Naive thymus-derived CD4-positive, alpha-beta T cell (primary cell): ENCODE measurements around the gene ADCYAP1R1. TPM values are rescaled to one million over a fixed set of nuclear protein-coding genes. Genes with fewer than 3 reads are reported as not detected.

Source experiments
- ATAC-seq: fragments of 150-1000 bp; cut with Tn5 transposase; 2 replicates; pipeline ENCODE4 v1.10.0; 2021; ENCODE audit warnings: mild to moderate bottlenecking, moderate library complexity
- CTCF ChIA-PET: fragments of 350-600 bp; sonication (Branson Sonifier 250); formaldehyde crosslinking; loops from one replicate; lab custom pipeline; 2021; ENCODE audit warnings: antibody characterized with exemption; lab: Charles Lee
- POLR2A ChIA-PET: fragments of 350-600 bp; sonication (Branson Sonifier 250); formaldehyde crosslinking; loops from one replicate; lab custom pipeline; 2021; ENCODE audit warnings: antibody characterized with exemption, inconsistent platforms; lab: Charles Lee
- DNase-seq, 9 donors: peaks; one replicate each; pipeline versions ENCODE4 v3.0.0 to v3.0.0-alpha.2; 2020 to 2022; ENCODE audit warnings: mixed read lengths in 1 of 9
- H3K27ac ChIP-seq: one replicate; pipeline ENCODE4 v1.7.0; 2013; ENCODE audit warnings: mild to moderate bottlenecking, low read depth, low read length, moderate library complexity
- H3K27me3 ChIP-seq, 2 donors: one replicate each; pipeline ENCODE4 v1.7.0; 2013; ENCODE audit warnings: low read length in 2 of 2, mild to moderate bottlenecking in 2 of 2, moderate library complexity in 2 of 2; ENCODE audit not compliant: control insufficient read depth in 2 of 2, insufficient read depth in 2 of 2
- H3K36me3 ChIP-seq, 3 experiments: 1 replicate in 2 of 3; 2 replicates in 1 of 3; pipeline ENCODE4 v1.7.0; 2013; ENCODE audit warnings: low read length in 3 of 3, mild to moderate bottlenecking in 3 of 3, moderate library complexity in 1 of 3; ENCODE audit not compliant: insufficient read depth in 3 of 3, control insufficient read depth in 2 of 3
- H3K4me1 ChIP-seq, 2 donors: one replicate each; pipeline ENCODE4 v1.7.0; 2013; ENCODE audit warnings: low read length in 2 of 2, mild to moderate bottlenecking in 2 of 2, moderate library complexity in 1 of 2; ENCODE audit not compliant: control insufficient read depth in 2 of 2, insufficient read depth in 2 of 2
- H3K4me3 ChIP-seq: 2 replicates; pipeline ENCODE4 v1.7.0; 2013; ENCODE audit warnings: mild to moderate bottlenecking, low read length
- H3K9me3 ChIP-seq, 3 experiments: 1 replicate in 2 of 3; 2 replicates in 1 of 3; pipeline ENCODE4 v1.7.0; 2013; ENCODE audit warnings: low read length in 3 of 3; ENCODE audit not compliant: control insufficient read depth in 2 of 3
- H3K27ac Mint-ChIP-seq, 9 donors: one replicate each; pipeline ENCODE4 v1.8.0; 2020 to 2022; ENCODE audit warnings: mixed read lengths in 9 of 9, mild to moderate bottlenecking in 8 of 9, moderate library complexity in 5 of 9, inconsistent platforms in 2 of 9
- H3K27me3 Mint-ChIP-seq, 5 donors: one replicate each; pipeline ENCODE4 v1.8.0; 2021 to 2022; ENCODE audit warnings: mixed read lengths in 5 of 5, mild to moderate bottlenecking in 1 of 5
- H3K36me3 Mint-ChIP-seq, 5 donors: one replicate each; pipeline ENCODE4 v1.8.0; 2020 to 2022; ENCODE audit warnings: mixed read lengths in 5 of 5, mild to moderate bottlenecking in 3 of 5, inconsistent platforms in 1 of 5
- H3K4me1 Mint-ChIP-seq, 7 donors: one replicate each; pipeline ENCODE4 v1.8.0; 2020 to 2022; ENCODE audit warnings: mixed read lengths in 7 of 7, mild to moderate bottlenecking in 3 of 7, inconsistent platforms in 1 of 7
- H3K4me3 Mint-ChIP-seq, 10 donors: one replicate each; pipeline ENCODE4 v1.8.0; 2020 to 2022; ENCODE audit warnings: mild to moderate bottlenecking in 10 of 10, mixed read lengths in 10 of 10, moderate library complexity in 6 of 10, inconsistent platforms in 2 of 10
- H3K9me3 Mint-ChIP-seq, 11 donors: one replicate each; pipeline ENCODE4 v1.8.0; 2020 to 2022; ENCODE audit warnings: mixed read lengths in 11 of 11, mild to moderate bottlenecking in 4 of 11, inconsistent platforms in 1 of 11, moderate library complexity in 1 of 11
- intact Hi-C, 2 donors: fragments of 100-400 bp; cut with micrococcal nuclease; formaldehyde crosslinking; loops; one replicate each; pipeline ENCODE4 v1.15.1; 2023
- polyA plus RNA-seq, 2 donors: library from polyadenylated mRNA; unstranded; fragments of 300-500 nt; fragmentation: Illumina TruSeq; gene quantifications; one replicate each; pipeline ENCODE4 v1.2.3, GENCODE V29; 2021
- total RNA-seq, 6 experiments: library from RNA in 5 of 6; stranded (reverse) in 5 of 6; gene quantifications; 1 replicate in 5 of 6; 2 replicates in 1 of 6; pipeline ENCODE4 v1.2.3 and lab custom pipeline; 2021 to 2026

ADCYAP1R1 gene
- total RNA-seq, result not detected
- not detected for polyA plus RNA-seq
- total RNA-seq (lab: John Stamatoyannopoulos, UW), result not detected

- H3K27me3 Mint-ChIP-seq, result peaks cover 33 to 53% (median 47%) of the 10 kb centered on the region in 5 donors
- Histone ChIP-seq H3K9me3 (no peaks in the 10 kb centered on the region), H3K36me3 (no peaks in the 10 kb centered on the region), H3K27me3 (no peaks in the 10 kb centered on the region), H3K4me3 (no peak within 1 kb of the TSS), H3K27ac (no peak within 1 kb of the TSS), H3K4me1 (no peaks in the 10 kb centered on the region)
- peaks cover 0 to 5% (median 0%) of the 10 kb centered on the region in 5 donors for H3K36me3 Mint-ChIP-seq
- H3K9me3 Mint-ChIP-seq, result no peaks in the 10 kb centered on the region
- no peak within 1 kb of the TSS for H3K27ac Mint-ChIP-seq
- peaks cover 0 to 9% (median 5%) of the 10 kb centered on the region in 7 donors for H3K4me1 Mint-ChIP-seq
- CTCF ChIA-PET, result no interaction called here
- intact Hi-C loops, result no loop called here
- no peak for ATAC-seq
- POLR2A ChIA-PET, result no interaction called here
- DNase-seq, result no peak
- H3K4me3 Mint-ChIP-seq, result peak within 1 kb of the TSS in 4 of 10 donors; percentile 15 to 64 (median 45)
Measured at GRCh38 chr7:31051598-31052486, at the start of gene ADCYAP1R1. TSS of gene ADCYAP1R1 (plus strand) at chr7:31052308. CDS start at chr7:31063265, 10,957 bp downstream.

GRCh38 chr7:31003097-31003496, 49.0 kb upstream of the ADCYAP1R1 start:
- no peaks in the 10 kb centered on the region for H3K36me3 Mint-ChIP-seq
- Histone ChIP-seq H3K27ac (no peak overlapping the region), H3K4me1 (no peaks in the 10 kb centered on the region), H3K27me3 (no peaks in the 10 kb centered on the region), H3K4me3 (no peak overlapping the region), H3K36me3 (no peaks in the 10 kb centered on the region), H3K9me3 (no peaks in the 10 kb centered on the region)
- H3K9me3 Mint-ChIP-seq, result peaks cover 0 to 3% (median 0%) of the 10 kb centered on the region in 11 donors
- no peak overlapping the region for H3K4me3 Mint-ChIP-seq
- intact Hi-C loops, result no loop called here
- DNase-seq (no peak), ATAC-seq (no peak)
- ChIA-PET CTCF (no interaction called here), POLR2A (no interaction called here)
- H3K4me1 Mint-ChIP-seq, result no peaks in the 10 kb centered on the region
- peaks cover 0 to 12% (median 0%) of the 10 kb centered on the region in 5 donors for H3K27me3 Mint-ChIP-seq
- H3K27ac Mint-ChIP-seq, result no peak overlapping the region

GRCh38 chr7:31003721-31004120, 48.4 kb upstream of the ADCYAP1R1 start:
- CTCF ChIA-PET, result no interaction called here
- no peak overlapping the region for H3K4me3 Mint-ChIP-seq
- H3K4me1 Mint-ChIP-seq, result no peaks in the 10 kb centered on the region
- intact Hi-C loops, result no loop called here
- peaks cover 0 to 18% (median 0%) of the 10 kb centered on the region in 5 donors for H3K27me3 Mint-ChIP-seq
- no peak for ATAC-seq
- no peak overlapping the region for H3K27ac ChIP-seq
- no peaks in the 10 kb centered on the region for H3K9me3 ChIP-seq
- no peak for DNase-seq
- no peaks in the 10 kb centered on the region for H3K4me1 ChIP-seq
- no peak overlapping the region for H3K4me3 ChIP-seq
- H3K36me3 Mint-ChIP-seq, result no peaks in the 10 kb centered on the region
- no peaks in the 10 kb centered on the region for H3K27me3 ChIP-seq
- H3K36me3 ChIP-seq, result no peaks in the 10 kb centered on the region
- no peak overlapping the region for H3K27ac Mint-ChIP-seq
- peaks cover 0 to 3% (median 0%) of the 10 kb centered on the region in 11 donors for H3K9me3 Mint-ChIP-seq
- POLR2A ChIA-PET, result no interaction called here

GRCh38 chr7:31004393-31004792, 47.7 kb upstream of the ADCYAP1R1 start:
- Histone ChIP-seq H3K4me1 (no peaks in the 10 kb centered on the region), H3K27me3 (no peaks in the 10 kb centered on the region), H3K4me3 (no peak overlapping the region), H3K27ac (no peak overlapping the region), H3K9me3 (no peaks in the 10 kb centered on the region), H3K36me3 (no peaks in the 10 kb centered on the region)
- DNase-seq, result no peak
- Mint-ChIP-seq H3K36me3 (no peaks in the 10 kb centered on the region), H3K4me1 (no peaks in the 10 kb centered on the region), H3K27ac (no peak overlapping the region), H3K9me3 (peaks cover 0 to 3% (median 0%) of the 10 kb centered on the region in 11 donors), H3K4me3 (no peak overlapping the region), H3K27me3 (peaks cover 0 to 22% (median 6%) of the 10 kb centered on the region in 5 donors)
- POLR2A ChIA-PET, result no interaction called here
- CTCF ChIA-PET, result no interaction called here
- intact Hi-C loops, result no loop called here
- ATAC-seq, result no peak

GRCh38 chr7:31006857-31007256, 45.3 kb upstream of the ADCYAP1R1 start:
- ChIA-PET POLR2A (no interaction called here), CTCF (no interaction called here)
- H3K36me3 ChIP-seq, result no peaks in the 10 kb centered on the region
- Mint-ChIP-seq H3K4me3 (no peak overlapping the region), H3K9me3 (peaks cover 0 to 5% (median 0%) of the 10 kb centered on the region in 11 donors), H3K36me3 (no peaks in the 10 kb centered on the region), H3K27ac (no peak overlapping the region), H3K27me3 (peaks cover 5 to 24% (median 15%) of the 10 kb centered on the region in 5 donors), H3K4me1 (no peaks in the 10 kb centered on the region)
- intact Hi-C loops, result no loop called here
- H3K4me3 ChIP-seq, result no peak overlapping the region
- H3K27me3 ChIP-seq, result no peaks in the 10 kb centered on the region
- no peak overlapping the region for H3K27ac ChIP-seq
- no peaks in the 10 kb centered on the region for H3K4me1 ChIP-seq
- no peak for DNase-seq
- ATAC-seq, result no peak
- H3K9me3 ChIP-seq, result no peaks in the 10 kb centered on the region

GRCh38 chr7:31007634-31008033, 44.5 kb upstream of the ADCYAP1R1 start:
- no peaks in the 10 kb centered on the region for H3K36me3 ChIP-seq
- Mint-ChIP-seq H3K36me3 (no peaks in the 10 kb centered on the region), H3K4me3 (no peak overlapping the region), H3K27ac (no peak overlapping the region), H3K27me3 (peaks cover 5 to 24% (median 15%) of the 10 kb centered on the region in 5 donors), H3K4me1 (no peaks in the 10 kb centered on the region), H3K9me3 (peaks cover 0 to 5% (median 0%) of the 10 kb centered on the region in 11 donors)
- no peak for ATAC-seq
- no peak overlapping the region for H3K27ac ChIP-seq
- H3K27me3 ChIP-seq, result no peaks in the 10 kb centered on the region
- POLR2A ChIA-PET, result no interaction called here
- CTCF ChIA-PET, result interaction anchor here (0.5 kb wide), 1 partner anchor 26 kb away, joined by 4 read pairs; no protein-coding TSS in a partner anchor
- no peaks in the 10 kb centered on the region for H3K4me1 ChIP-seq
- intact Hi-C loops, result no loop called here
- H3K4me3 ChIP-seq, result no peak overlapping the region
- DNase-seq, result no peak
- H3K9me3 ChIP-seq, result no peaks in the 10 kb centered on the region
